Embryonic facial prominence (tissue), 1 donor: Measurements from ENCODE around the gene VWA3A.
"Not testable (repeated sequence)": the region's sequence is repeated elsewhere in the genome, so short reads cannot be mapped to it uniquely, and the experiment has no call there.

Experiments
- DNase-seq: peaks from one replicate; pipeline ENCODE4 v3.0.0-alpha.2; 2016; ENCODE audit errors: extremely low spot score

The VWA3A gene

DNA sequence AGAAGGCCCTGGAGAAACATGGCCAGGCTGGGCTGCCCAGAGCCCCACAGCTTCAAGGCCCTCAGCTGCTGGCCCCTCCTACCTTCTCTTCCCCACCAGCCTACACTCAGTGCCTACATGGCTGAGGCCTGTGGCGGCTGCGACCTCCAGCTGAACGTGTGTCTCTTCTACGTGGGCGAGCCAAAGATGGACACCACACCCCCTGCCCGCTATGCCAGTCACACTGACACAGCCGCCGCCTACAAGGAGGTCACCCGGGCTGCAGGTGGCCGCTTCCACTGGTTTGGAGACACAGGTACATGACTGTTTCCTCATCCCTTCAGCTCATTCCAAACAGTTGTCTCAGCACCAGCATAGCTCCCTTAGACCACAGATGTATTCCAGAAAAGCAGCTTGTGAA lies 40.5 kb downstream of the VWA3A start:
- DNase-seq = no peak

GRCh38 chr16:22138482-22138881 lies 46.1 kb downstream of the VWA3A start:
- DNase-seq = no peak

DNA sequence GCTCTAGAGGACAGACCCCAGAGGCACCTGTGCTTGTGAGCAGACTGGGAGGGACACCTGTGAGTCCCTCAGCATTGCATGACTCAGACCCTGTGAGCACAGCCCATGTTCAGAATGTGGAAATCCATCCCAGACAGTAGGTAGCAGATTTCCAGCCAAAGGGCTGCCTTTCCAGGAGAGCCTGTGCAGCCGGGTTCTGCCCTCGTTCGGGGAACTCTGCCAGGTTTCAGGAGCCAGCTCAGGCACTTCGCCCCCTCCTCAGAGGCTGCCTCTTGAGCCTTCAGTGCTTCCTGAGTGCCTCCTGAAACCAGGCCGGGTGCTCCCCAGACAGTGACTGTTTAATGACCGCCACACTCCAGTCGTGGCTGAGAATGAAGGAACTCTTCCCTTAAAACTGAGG lies 46.7 kb downstream of the VWA3A start:
- DNase-seq = no peak

GRCh38 chr16:22139732-22140131 lies 47.4 kb downstream of the VWA3A start:
- no peak for DNase-seq

DNA sequence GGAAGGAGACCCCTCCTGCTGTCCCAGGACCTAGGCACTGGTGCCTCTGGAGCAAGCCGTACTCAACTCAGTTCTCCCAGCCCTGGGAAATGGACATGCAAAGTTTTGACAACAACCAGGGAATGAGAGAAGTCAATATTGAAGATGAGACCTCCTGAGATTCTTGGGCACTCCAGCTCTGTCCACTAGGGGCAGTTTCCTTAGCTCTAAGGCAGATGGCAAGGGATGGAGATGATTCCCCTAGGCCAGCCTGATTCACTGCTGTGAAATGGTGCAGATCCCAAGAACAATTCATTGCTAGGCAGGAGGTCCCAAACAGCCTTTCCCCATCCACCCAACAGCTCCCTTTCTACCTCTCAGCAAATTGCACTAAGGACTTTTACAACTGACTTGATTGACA lies 49.4 kb downstream of the VWA3A start:
- DNase-seq = no peak

- DNase-seq = no peak
Observed at GRCh38 chr16:22144520-22144919, 52.2 kb downstream of the VWA3A start.

DNA sequence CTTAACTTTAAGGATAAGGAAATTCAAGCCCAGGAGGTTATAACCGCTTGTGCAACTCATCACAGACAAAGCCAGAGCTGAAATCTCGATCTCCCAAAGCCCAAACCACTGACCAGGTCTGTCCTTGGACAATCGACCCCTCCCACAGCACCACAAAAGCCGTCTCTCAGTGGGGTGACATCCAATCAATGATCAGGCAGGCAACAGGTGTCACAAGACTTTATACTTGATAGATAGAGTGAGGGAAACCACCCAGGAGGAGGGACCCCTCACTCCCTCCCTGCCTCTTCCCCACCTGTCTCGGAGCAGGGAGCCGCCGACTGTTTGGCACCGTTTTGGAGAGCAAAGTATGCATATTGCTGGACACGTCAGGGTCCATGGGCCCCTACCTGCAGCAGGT lies 55.5 kb downstream of the VWA3A start:
- no peak for DNase-seq

DNA sequence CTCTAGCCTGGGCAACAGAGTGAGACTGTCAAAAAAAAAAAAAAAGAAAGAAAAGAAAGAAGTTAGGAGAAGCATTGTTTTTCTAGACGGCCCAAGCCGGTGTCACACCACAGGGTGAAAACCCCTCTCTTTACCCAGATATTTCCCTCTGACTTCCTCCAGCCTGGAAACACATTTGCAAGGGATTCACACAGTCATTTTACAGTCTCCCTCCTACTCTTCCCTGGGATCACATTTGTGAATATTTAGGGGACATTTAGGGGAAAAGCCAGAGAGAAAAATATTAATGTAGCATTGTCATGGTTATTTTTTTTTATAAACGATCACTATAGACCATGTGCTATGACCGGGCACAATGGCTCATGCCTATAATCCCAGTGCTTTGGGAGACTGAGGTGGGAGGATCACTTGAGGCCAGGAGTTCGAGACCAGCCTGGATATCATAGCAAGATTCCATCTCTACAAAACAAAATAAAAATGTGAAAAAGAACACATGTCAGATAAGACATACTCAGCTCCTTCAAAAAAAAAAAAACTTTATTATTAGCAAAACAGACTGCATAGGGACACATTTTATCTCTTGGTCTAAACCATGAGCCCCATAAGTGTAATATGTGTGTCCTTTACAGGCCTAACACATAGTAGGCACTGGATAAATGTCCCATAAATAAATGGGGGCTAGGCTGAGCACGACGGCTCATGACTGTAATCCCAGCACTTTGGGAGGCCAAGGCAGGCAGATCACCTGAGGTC lies 59.1 kb downstream of the VWA3A start:
- DNase-seq = no peak

- DNase-seq = no peak
Observed at GRCh38 chr16:22152316-22152715, 60.0 kb downstream of the VWA3A start.

DNA sequence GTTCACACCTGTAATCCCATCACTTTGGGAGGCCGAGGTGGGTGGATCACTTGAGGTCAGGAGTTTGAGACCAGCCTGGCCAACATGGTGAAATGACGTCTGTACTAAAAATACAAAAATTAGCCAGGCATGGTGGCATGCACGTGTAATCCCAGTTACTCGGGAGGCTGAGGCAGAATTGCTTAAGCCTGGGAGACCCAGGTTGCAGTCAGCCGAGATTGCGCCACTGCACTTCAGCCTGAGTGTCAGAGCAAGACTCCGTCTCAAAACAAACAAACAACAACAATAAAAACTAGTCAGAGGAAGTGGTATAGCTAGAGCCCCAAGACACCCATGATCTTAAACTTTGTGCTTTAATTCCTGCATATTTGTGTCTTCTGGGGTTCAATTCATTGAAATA lies 60.7 kb downstream of the VWA3A start:
- not testable (repeated sequence) for DNase-seq

DNA sequence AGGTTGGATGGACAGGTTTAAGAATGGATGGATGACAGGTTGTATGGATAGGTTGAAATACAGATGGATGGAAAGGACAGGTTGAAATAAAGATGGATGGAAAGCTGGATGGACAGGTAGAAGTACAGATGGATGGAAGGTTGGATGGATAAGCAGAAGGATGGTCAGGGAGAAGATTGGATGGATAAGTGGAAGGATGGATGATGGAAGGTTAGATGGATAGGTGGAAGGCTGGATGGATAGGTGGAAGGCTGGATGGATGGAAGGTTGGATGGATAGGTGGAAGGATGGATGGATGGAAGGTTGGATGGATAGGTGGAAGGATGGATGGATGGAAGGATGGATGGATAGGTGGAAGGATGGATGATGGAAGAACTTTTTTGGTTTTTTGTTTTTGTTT lies 69.1 kb downstream of the VWA3A start:
- no peak for DNase-seq

GRCh38 chr16:22161999-22162655 lies 69.8 kb downstream of the VWA3A start, which contains the start of gene SDR42E2:
Gene SDR42E2 (plus strand): TSS chr16:22162506. CDS start chr16:22165583, 3,077 bp downstream.
- no peak for DNase-seq

GRCh38 chr16:22162656-22163009 lies 70.3 kb downstream of the VWA3A start:
- no peak for DNase-seq

DNA sequence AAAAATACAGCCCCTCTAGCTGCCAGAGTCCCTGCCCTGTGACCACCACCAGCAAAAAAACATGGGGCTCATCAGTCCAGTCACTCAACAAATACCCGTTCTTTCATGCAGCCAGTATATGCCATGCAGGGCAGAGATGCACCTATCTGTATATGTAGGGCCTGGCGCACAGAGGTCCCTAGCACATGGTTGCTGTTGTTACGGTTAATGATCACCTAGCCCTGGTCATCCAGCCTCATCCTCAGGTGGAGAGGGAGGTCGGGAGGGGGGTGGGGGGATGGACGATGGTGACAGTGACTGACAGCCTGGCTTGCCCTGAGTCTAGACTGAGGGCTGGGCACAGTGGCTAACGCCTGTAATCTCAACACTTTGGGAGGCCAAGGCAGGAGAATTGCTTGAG lies 71.5 kb downstream of the VWA3A start:
- DNase-seq = no peak

GRCh38 chr16:22164482-22164881 lies 72.1 kb downstream of the VWA3A start:
- no peak for DNase-seq

GRCh38 chr16:22165508-22166285 lies 73.4 kb downstream of the VWA3A start:
- DNase-seq = no peak

DNA sequence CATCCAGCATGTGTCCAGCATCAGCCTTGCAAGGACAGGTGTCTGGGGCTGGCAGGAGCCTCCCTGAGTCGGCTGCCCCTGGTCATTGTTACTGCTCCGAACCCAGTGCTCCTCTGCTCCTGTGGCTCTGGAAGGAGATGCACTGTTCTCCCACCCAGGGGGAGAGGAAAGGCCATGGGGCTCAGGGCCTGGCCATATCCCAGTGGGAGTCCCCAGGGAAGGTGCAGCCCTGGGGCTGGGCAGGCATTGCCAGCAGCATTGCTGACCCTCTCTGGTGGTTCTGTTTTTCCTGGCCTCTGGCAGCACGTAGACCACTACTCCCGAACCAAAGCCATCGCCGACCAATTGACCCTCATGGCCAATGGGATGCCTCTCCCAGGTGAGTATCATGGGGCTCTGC lies 79.6 kb downstream of the VWA3A start:
- no peak for DNase-seq

DNA sequence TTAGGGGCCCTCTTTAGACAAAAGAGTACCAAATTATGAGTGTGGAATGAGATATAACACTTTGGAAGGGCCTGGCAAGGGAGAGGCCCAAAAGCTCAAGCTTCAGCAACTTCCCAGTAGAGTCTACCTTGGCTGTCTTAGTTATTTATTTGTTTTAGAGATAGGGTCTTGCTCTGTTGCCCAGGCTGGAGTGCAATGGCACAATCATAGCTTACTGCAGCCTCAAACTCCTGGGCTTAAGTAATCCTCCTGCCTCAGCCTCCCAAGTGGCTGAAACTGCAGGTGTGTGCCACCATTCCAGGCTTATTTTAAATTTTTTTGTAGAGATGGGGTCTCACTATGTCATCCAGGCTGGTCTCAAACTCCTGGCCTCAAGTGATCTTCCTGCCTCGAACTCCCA lies 80.3 kb downstream of the VWA3A start:
- DNase-seq = not testable (repeated sequence)

DNA sequence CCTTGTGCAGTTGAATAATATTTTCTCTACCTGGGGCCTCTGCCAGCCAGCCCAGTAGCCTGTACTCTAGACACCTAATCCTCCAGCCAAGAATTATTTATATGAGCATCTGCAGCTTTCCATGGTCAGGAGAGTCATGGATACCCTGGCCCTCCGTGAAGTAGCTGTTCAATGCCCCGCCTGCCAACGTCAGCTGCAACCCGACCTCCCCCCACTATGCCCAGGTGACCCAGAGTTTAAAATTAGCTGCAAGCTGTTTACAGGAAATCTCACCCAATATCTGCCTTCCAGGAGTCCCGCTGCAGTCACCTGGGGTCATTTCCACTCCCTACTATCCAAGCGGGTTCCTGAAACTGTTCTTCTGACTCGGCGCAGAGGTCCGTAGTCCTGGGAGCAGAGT lies 82.3 kb downstream of the VWA3A start:
- no peak for DNase-seq

DNA sequence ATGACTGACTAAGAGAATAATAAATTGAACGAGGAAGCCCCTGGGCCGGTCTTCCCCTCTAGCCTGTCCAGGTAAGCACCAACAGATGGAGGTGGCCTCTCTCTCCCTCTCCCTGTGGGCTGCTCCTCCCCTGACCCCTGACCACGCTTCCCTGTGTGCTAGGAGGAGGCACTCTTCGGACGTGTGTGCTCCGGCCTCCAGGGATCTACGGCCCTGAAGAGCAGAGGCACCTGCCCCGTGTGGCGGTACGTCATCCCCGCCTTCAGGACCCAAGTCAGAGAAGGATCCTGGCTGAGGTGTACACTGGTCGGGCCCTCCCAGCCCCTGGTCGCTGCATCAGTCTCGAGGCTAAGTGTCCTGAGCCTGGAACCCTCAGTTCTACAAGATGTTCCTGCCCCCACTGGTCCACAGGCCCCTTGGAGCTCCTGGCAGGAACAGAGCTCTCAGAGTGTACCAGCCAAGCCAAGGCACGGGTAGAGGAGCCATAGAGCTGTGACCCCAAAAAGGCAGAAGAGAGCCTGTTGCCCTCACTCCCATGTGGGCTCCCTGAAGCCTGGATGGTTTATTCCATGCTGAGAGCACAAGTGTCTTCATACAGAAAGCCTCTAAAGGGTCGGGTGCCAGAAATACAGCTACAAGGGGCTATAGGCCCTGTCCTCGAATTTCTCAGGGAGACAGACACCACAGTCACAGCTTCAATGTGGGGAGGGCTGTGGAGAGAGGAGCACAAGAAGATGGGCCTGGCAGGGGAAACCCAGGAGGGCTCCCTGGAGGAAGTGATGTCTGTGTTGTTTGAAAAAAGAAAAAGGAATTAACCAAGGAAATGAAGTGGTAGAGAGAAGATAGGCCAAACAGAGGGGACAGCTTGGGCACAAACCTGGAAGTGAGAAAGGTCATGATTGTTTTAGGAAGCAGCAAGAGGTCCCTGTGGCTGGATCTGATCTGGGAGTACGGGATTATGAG lies 85.9 kb downstream of the VWA3A start:
- DNase-seq = no peak

DNA sequence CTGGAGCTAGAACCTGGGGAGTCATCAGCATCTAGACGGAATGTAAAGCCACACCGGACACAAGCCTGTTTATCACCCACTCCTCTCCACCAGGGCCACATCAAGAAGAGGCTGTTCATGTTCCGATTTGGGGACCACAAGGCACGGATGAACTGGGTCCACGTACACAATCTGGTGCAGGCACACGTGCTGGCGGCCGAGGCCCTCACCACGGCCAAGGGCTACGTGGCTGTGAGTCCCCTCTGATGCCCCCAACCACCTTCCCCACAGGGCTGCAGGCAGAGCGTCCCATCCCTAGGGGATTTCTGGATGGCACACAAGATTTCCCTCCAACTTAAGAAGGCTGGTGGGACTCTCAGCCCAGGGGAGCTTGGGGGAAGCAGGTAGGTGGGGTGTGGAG lies 89.1 kb downstream of the VWA3A start:
- no peak for DNase-seq

- no peak for DNase-seq
Observed at GRCh38 chr16:22181843-22182242, 89.5 kb downstream of the VWA3A start.
